ENCODE measurements around the gene SH2D5. TPM values are rescaled to one million over a fixed set of nuclear protein-coding genes. Genes with fewer than 3 reads are reported as not detected.

The SH2D5 gene
- total and polyA plus RNA-seq, 2 donors (not counting 3 experiments of a cell fraction or from before 2014, with no cell fraction given) = 0.23 to 1.0 TPM

DNA sequence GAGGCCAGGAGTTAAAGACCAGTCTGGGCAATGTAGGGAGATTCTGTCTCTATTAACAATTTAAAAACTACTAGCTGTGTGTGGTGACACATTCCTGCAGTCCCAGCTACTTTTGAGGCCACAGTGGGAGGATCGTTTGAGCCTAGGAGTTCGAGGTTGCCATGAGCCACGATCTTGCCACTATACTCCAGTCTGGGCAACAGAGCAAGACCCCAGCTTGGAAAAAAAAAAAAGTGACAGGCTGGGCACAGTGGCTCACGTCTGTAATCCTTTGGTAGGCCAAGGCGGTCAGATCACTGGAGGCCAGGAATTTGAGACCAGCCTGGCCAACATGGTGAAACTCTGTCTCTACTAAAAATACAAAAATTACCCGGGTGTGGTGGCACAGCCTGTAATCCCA is 27.8 kb upstream of the SH2D5 start:
- Histone ChIP-seq H3K4me3 (replicated peaks in 1 of 3; ENCODE audit: insufficient read depth in 1 of 3, low read depth in 1 of 3, low read length in 3 of 3) (no peak overlapping the region), H3K4me2 (ENCODE audit: insufficient read depth, low read length) (no peak overlapping the region), H3K79me2 (ENCODE audit: control insufficient read depth, insufficient read depth, low read length) (peaks cover 2% of the 10 kb centered on the region), H3K27ac (ENCODE audit: insufficient read depth, low read depth, low read length) (no peak overlapping the region), H3K9me3 (replicated peaks; ENCODE audit: control insufficient read depth, insufficient read depth, low read length) (no peaks in the 10 kb centered on the region), H3K27me3 (ENCODE audit: control insufficient read depth in 2 of 2, insufficient read depth in 2 of 2, low read length in 2 of 2) (no peaks in the 10 kb centered on the region), H4K20me1 (replicated peaks; ENCODE audit: control insufficient read depth, extremely low read depth, insufficient read depth, low read length) (no peaks in the 10 kb centered on the region), H2AFZ (ENCODE audit: low read depth, low read length) (no peak overlapping the region), H3K4me1 (ENCODE audit: control insufficient read depth, extremely low read depth, insufficient read depth, low read length) (no peaks in the 10 kb centered on the region), H3K9ac (replicated peaks; ENCODE audit: extremely low read depth, insufficient read depth, low read length) (no peak overlapping the region), H3K9me1 (replicated peaks; ENCODE audit: control insufficient read depth, extremely low read depth, insufficient read depth, low read length) (no peaks in the 10 kb centered on the region), H3K36me3 (ENCODE audit: control insufficient read depth in 2 of 2, extremely low read depth in 1 of 2, insufficient read depth in 2 of 2, low read length in 2 of 2) (peaks cover 22 to 47% of the 10 kb centered on the region in 2 experiments)
- TF ChIP-seq POLR2A (IDR thresholded peaks at IDR 0.05; ENCODE audit: low read depth, low read length) (no peak), MAX (IDR thresholded peaks at IDR 0.05; ENCODE audit: insufficient read depth, insufficient read length) (no peak), JUN (IDR thresholded peaks at IDR 0.05; ENCODE audit: borderline replicate concordance, insufficient read depth, insufficient read length, low read depth) (no peak), MYC (IDR thresholded peaks at IDR 0.05; ENCODE audit: low read depth, low read length) (no peak), POLR2AphosphoS5 (IDR thresholded peaks at IDR 0.05; ENCODE audit: insufficient read depth, low read depth, low read length) (no peak), FOS (IDR thresholded peaks at IDR 0.05; ENCODE audit: borderline replicate concordance, insufficient read depth, low read length) (no peak), EZH2 (IDR thresholded peaks at IDR 0.05; ENCODE audit: borderline replicate concordance, low read depth, low read length, severe bottlenecking) (no peak), GATA2 (IDR thresholded peaks at IDR 0.05; ENCODE audit: insufficient read depth, insufficient read length, low read depth, low read length) (no peak)
- TF ChIP-seq, protein P1, sequence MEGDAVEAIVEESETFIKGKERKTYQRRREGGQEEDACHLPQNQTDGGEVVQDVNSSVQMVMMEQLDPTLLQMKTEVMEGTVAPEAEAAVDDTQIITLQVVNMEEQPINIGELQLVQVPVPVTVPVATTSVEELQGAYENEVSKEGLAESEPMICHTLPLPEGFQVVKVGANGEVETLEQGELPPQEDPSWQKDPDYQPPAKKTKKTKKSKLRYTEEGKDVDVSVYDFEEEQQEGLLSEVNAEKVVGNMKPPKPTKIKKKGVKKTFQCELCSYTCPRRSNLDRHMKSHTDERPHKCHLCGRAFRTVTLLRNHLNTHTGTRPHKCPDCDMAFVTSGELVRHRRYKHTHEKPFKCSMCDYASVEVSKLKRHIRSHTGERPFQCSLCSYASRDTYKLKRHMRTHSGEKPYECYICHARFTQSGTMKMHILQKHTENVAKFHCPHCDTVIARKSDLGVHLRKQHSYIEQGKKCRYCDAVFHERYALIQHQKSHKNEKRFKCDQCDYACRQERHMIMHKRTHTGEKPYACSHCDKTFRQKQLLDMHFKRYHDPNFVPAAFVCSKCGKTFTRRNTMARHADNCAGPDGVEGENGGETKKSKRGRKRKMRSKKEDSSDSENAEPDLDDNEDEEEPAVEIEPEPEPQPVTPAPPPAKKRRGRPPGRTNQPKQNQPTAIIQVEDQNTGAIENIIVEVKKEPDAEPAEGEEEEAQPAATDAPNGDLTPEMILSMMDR (IDR thresholded peaks at IDR 0.05; ENCODE audit: extremely low read depth in 1 of 2, insufficient read depth in 1 of 2, low read depth in 1 of 2, low read length in 2 of 2) = no peak
- FAIRE-seq (no peak), DNase-seq (ENCODE audit: low read depth, low spot score) (no peak)
- dilution Hi-C loops (cut with MboI; ENCODE audit: extremely low pct_ligation_motif_present, low sequenced_read_pairs) (no loop called here), intact Hi-C loops (cut with micrococcal nuclease) (no loop called here)
- POLR2A ChIA-PET = no interaction called here
- no TSS peak for BruUV-seq (replicated peaks)
- CTCF ChIA-PET = interaction anchor here (0.7 kb wide), 1 partner anchor 435 kb away, joined by 3 read pairs; no protein-coding TSS in a partner anchor

All from endothelial cell of umbilical vein (primary cell).